Right lobe of liver (tissue), 6 donors: ENCODE data around the gene TMEM231. TPM values are rescaled to one million over a fixed set of nuclear protein-coding genes. Genes with fewer than 3 reads are reported as not detected.
A peak's percentile ranks its signal among the peaks of the same experiment; 100 is the strongest.
"Not testable (repeated sequence)": the region's sequence is repeated elsewhere in the genome, so short reads cannot be mapped to it uniquely, and the experiment has no call there.

ENCODE experiments used
- ATAC-seq, 4 donors: fragments of 200-7000 bp; cut with Tn5 transposase; one replicate each; pipeline ENCODE4 v1.9.1; 2020; ENCODE audit warnings: mild to moderate bottlenecking in 4 of 4, moderate library complexity in 4 of 4
- DNase-seq, 3 donors: peaks; one replicate each; pipeline ENCODE4 v3.0.0-alpha.2; 2020
- H3K27ac ChIP-seq, 3 donors: fragments of 200-600 bp; one replicate each; pipeline ENCODE4 v1.8.0; 2022
- H3K27me3 ChIP-seq, 2 donors: fragments of 200-600 bp; one replicate each; pipeline ENCODE4 v1.8.0; 2022
- H3K36me3 ChIP-seq, 4 donors: fragments of 200-600 bp; sonication (generic) in 1 of 4; one replicate each; pipeline versions ENCODE4 v1.5.1 to v1.8.0; 2017 to 2022; ENCODE audit warnings: control low read depth in 1 of 4
- H3K4me1 ChIP-seq, 4 donors: fragments of 200-600 bp; sonication (generic) in 1 of 4; one replicate each; pipeline versions ENCODE4 v1.5.1 to v1.8.0; 2017 to 2022; ENCODE audit warnings: control low read depth in 1 of 4
- H3K4me3 ChIP-seq, 3 donors: fragments of 200-600 bp; one replicate each; pipeline ENCODE4 v1.8.0; 2022
- H3K9me3 ChIP-seq, 4 donors: fragments of 200-600 bp; sonication (generic) in 1 of 4; one replicate each; pipeline versions ENCODE4 v1.5.1 to v1.8.0; 2017 to 2022; ENCODE audit warnings: control low read depth in 1 of 4
- POLR2A ChIP-seq: fragments of 450-650 bp; IDR thresholded peaks from one replicate; pipeline ENCODE4 v1.6.1; 2017; ENCODE audit warnings: antibody characterized with exemption, mild to moderate bottlenecking
- WGBS: methylation state at CpG from one replicate; pipeline ENCODE4 v1.1.6; 2018; ENCODE audit warnings: low coverage, low lambda C conversion rate; ENCODE audit not compliant: insufficient coverage; ENCODE audit errors: missing lambda C conversion rate; 5-methylcytosine and 5-hydroxymethylcytosine counted together
- intact Hi-C, 2 donors: fragments of 100-400 bp; cut with DNase I; formaldehyde crosslinking; loops; one replicate each; pipeline versions ENCODE4 v1.11.2 to v1.14.1; 2022
- total RNA-seq, 6 experiments: library from RNA; depleted of rRNA in 2 of 6; stranded (reverse); fragments of >200 nt in 2 of 6; fragmentation: NEBNext Ultra II Directional in 3 of 6; extraction: Animal tissue kit (Norgen Biotek cat#: 25700) in 3 of 6; gene quantifications; one replicate each; pipeline versions ENCODE4 v1.1.0 to v1.2.4, GENCODE V29; 2016 to 2023
- TF ChIP-seq, protein P1 (sequence below), 4 donors: fragments of 200-600 bp in 3 of 4; fragments of 450-650 bp in 1 of 4; IDR thresholded peaks; one replicate each; pipeline versions ENCODE4 v1.5.1 to v1.8.0; 2016 to 2022; ENCODE audit warnings: antibody characterized with exemption in 4 of 4, mild to moderate bottlenecking in 2 of 4
- donor health status: DM: no; HTN: yes; CAD: no.
- donor health status: DM: no; HTN: no; CAD: no.
- donor health status: DM: no; HTN: no; CAD: no.
- donor health status: DM: no; HTN: yes; CAD: no.
- donor health status: DM: no; HTN: yes; CAD: no.

Gene TMEM231
- total RNA-seq, 6 experiments from 2014 or later: 0.98 to 2.1 (median 1.7) TPM

DNA sequence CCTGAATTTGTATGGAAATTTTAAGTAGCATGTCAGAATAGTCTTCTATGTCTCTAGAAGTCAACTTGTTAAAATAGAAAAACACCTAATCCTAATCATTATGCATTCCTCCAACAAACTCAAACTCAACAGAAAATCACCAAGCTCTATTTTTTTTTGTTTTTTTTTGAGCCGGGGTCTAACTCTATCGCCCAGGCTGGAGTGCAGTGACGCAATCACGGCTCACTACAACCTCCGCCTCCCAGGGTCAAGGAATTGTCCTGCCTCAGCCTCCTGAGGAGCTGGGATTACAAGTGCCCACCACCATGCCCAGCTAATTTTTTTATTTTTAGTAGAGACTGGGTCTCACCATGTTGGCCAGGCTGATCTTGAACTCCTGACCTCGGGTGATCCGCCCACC lies 9.8 kb downstream of the TMEM231 start:
- DNase-seq (no peak), ATAC-seq (no peak)
- Histone ChIP-seq H3K9me3 (no peaks in the 10 kb centered on the region), H3K4me1 (no peaks in the 10 kb centered on the region), H3K27me3 (no peaks in the 10 kb centered on the region), H3K4me3 (no peak overlapping the region), H3K36me3 (no peaks in the 10 kb centered on the region), H3K27ac (no peak overlapping the region)
- WGBS: 74% methylated on average over 5 of the region's 7 CpGs
- TF ChIP-seq, protein P1, sequence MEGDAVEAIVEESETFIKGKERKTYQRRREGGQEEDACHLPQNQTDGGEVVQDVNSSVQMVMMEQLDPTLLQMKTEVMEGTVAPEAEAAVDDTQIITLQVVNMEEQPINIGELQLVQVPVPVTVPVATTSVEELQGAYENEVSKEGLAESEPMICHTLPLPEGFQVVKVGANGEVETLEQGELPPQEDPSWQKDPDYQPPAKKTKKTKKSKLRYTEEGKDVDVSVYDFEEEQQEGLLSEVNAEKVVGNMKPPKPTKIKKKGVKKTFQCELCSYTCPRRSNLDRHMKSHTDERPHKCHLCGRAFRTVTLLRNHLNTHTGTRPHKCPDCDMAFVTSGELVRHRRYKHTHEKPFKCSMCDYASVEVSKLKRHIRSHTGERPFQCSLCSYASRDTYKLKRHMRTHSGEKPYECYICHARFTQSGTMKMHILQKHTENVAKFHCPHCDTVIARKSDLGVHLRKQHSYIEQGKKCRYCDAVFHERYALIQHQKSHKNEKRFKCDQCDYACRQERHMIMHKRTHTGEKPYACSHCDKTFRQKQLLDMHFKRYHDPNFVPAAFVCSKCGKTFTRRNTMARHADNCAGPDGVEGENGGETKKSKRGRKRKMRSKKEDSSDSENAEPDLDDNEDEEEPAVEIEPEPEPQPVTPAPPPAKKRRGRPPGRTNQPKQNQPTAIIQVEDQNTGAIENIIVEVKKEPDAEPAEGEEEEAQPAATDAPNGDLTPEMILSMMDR (IDR thresholded peaks at IDR 0.05): no peak
- TF ChIP-seq POLR2A: no peak
- intact Hi-C loops: no loop called here

DNA sequence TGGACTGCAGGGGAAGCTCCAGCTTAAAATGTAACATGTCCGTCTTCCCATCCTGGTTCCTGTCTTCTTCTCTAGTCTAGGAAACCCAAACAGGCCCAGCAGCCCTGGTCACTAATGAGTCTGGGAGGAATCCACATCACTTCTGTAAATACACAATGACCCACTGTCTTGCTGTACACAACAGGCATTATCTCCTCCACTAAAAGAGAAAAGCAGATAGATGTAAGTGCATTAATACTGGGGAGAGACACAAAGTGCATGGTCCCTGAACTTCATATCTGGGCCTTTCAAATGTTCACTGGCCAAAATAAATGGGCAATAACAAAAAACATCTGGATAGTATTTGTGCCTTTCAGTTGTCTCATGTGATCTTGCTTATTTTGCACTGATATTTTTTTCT lies 10.2 kb downstream of the TMEM231 start:
- H3K4me3 ChIP-seq, H3K27me3 ChIP-seq, H3K36me3 ChIP-seq, H3K27ac ChIP-seq, ATAC-seq, H3K4me1 ChIP-seq, DNase-seq, intact Hi-C loops, H3K9me3 ChIP-seq: not testable (repeated sequence)
- no CpG with 5 or more reads among the region's 1 CpG for WGBS

DNA sequence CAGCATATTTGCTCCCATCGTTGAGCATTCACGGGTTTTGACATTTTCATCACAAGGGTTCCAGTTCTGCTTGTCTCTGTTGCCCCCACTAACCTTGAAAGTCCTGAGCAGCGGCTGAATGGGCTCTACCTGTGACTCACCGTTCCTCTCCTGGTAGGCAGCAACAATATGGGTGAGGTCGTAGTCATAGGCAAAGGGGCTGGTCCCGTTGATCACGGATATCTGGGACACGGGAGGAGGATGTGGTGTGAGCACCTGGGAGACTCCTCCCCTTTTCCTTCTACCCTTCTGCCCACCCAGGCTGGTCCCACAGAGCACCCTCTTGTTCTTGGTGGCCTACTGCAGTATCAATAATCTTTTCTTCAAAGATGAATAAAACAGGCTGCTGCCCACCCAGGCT lies 13.6 kb downstream of the TMEM231 start:
- H3K4me1 ChIP-seq, H3K27me3 ChIP-seq, H3K4me3 ChIP-seq, H3K27ac ChIP-seq, ATAC-seq, H3K9me3 ChIP-seq, DNase-seq, intact Hi-C loops, H3K36me3 ChIP-seq: not testable (repeated sequence)
- 100% methylated on average over 1 of the region's 8 CpGs for WGBS

DNA sequence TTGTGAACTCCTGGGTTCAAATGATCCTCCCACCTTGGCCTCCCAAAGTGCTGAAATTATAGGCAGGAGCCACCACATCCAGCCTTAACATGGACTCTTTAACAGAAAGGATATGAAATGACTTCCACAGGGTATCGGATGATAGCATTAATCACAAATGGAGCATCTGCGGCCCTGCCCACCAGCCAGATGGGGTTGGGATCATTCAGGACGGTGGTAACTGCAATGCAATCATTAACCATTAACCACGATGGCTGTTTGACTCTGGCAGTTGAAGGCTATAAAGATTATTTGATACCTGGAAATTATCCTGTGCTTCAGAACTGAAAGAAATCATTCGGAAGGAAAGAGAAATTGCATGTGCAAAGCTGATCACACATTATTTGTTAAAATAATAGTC lies 14.8 kb downstream of the TMEM231 start:
- H3K27me3 ChIP-seq: no peaks in the 10 kb centered on the region
- H3K4me1 ChIP-seq: no peaks in the 10 kb centered on the region
- 50% methylated on average over 5 of the region's 5 CpGs for WGBS
- no peak overlapping the region for H3K4me3 ChIP-seq
- ATAC-seq (no peak), DNase-seq (no peak)
- TF ChIP-seq, protein P1 (IDR thresholded peaks at IDR 0.05): no peak
- no peak for TF ChIP-seq POLR2A
- no peak overlapping the region for H3K27ac ChIP-seq
- no peaks in the 10 kb centered on the region for H3K36me3 ChIP-seq
- intact Hi-C loops: no loop called here
- H3K9me3 ChIP-seq: no peaks in the 10 kb centered on the region

DNA sequence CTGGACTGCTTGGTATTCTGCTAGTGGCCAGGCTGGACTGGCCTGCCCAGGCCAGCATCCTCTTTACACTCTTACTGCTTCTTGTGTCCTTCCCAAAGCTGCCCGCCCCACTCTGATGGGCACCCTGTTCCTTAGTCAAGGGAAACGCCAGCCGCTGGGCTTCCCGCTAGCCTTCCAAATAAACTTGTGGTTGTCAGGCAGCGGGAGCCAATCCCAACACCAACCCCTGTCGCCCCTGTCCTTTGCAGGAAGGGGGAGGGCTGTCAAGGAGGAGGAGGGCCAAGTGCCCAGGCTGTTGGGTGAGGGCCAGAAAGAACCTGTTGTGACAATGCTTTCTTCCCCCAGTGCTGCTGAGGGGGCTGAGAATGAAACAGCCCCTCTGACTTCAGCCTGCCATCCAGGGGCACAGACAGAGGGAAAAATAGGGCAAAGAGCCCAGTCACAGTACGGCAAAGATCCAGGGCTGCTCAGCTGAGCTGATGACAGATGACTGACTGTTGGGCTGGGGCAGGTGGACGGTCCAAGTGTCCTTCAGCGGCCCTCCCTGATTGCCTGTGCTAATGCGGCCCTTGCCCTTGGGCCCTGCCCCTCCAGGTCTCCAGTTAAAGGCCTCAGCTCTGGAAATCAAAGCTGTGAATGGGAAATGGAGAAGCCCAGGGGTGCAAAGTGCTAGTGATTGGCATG lies 17.0 kb downstream of the TMEM231 start:
- not testable (repeated sequence) for H3K27ac ChIP-seq, DNase-seq, H3K4me3 ChIP-seq, H3K4me1 ChIP-seq, H3K27me3 ChIP-seq, H3K9me3 ChIP-seq, H3K36me3 ChIP-seq
- intact Hi-C loops: loop anchor here in 1 of 2 donors (10.0 kb wide), 1 partner anchor 54 kb away; no protein-coding TSS in a partner anchor
- ATAC-seq: peak in 3 of 4 donors; percentile 23 to 46 (median 39)
- 80% methylated on average over 1 of the region's 10 CpGs for WGBS

DNA sequence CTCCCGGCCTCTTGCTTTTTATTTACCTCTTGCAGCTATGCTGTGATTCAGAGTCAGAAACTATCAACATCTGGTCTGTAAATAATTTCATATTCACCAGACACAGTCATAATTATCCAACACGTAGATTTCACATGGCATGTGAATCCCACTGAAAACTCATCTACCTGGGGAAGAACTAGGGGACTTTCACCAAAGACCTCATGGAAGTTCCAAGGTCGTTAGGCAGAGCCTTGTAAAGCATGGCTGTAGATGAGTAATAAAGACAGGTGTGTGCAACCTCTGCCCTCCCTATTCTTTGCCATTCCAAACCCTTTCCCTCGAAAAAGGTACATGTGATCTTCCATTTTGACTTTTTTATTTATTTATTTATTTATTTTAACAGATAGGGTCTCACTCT lies 18.3 kb downstream of the TMEM231 start:
- whole genome bisulfite sequencing: 100% methylated on average over 2 of the region's 4 CpGs
- no peak overlapping the region for H3K4me3 ChIP-seq
- no peaks in the 10 kb centered on the region for H3K27me3 ChIP-seq
- DNase-seq: no peak
- no peak overlapping the region for H3K27ac ChIP-seq
- intact Hi-C loops: loop anchor here in 1 of 2 donors (10.0 kb wide), 1 partner anchor 53 kb away; no protein-coding TSS in a partner anchor
- no peak for TF ChIP-seq POLR2A
- TF ChIP-seq, protein P1 (IDR thresholded peaks at IDR 0.05): no peak
- ATAC-seq: no peak
- no peaks in the 10 kb centered on the region for H3K9me3 ChIP-seq
- H3K36me3 ChIP-seq: no peaks in the 10 kb centered on the region
- H3K4me1 ChIP-seq: no peaks in the 10 kb centered on the region
